ENCODE results near the gene KCNK18. TPM values are rescaled to one million over a fixed set of nuclear protein-coding genes. Genes with fewer than 3 reads are reported as not detected.
"Not testable (repeated sequence)": the region's sequence is repeated elsewhere in the genome, so short reads cannot be mapped to it uniquely, and the experiment has no call there.

KCNK18 gene
- total RNA-seq, 1 donor from 2014 or later, result not detected

DNA sequence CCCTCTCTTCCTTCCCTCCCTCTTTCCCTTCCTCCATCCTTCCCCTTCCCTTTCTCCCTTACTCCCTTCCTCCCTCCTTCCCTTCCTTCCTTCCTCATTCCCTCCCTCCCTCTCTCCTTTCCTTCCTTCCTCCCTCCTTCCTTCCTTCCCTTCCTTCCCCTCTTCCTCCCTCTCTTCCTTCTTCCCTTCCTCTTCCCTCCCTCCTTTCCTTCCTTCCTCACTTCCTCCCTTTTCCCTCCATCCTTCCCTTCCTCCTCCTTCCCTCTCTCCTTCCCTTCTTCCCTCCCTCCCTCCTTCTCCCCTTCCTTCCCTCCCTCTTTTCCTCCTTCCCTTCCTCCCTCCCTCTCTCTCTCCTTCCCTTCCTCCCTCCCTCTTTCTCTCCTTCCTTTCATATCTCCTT lies 30.9 kb downstream of the KCNK18 start:
- no peak overlapping the region for H3K4me2 ChIP-seq (ENCODE audit: low read length)
- H3K27ac ChIP-seq (ENCODE audit: low read depth, low read length), result no peak overlapping the region
- H2AFZ ChIP-seq (ENCODE audit: low read depth, low read length), result no peak overlapping the region
- H3K36me3 ChIP-seq (ENCODE audit: insufficient read depth, low read length), result no peaks in the 10 kb centered on the region
- H3K27me3 ChIP-seq (ENCODE audit: insufficient read depth, low read length), result peaks cover 11% of the 10 kb centered on the region
- peaks cover 52% of the 10 kb centered on the region for H3K27me3 Mint-ChIP-seq (ENCODE audit: low read depth, unreplicated experiment)
- H3K4me1 ChIP-seq (ENCODE audit: insufficient read depth, low read length), result no peaks in the 10 kb centered on the region
- TF ChIP-seq, protein P1, sequence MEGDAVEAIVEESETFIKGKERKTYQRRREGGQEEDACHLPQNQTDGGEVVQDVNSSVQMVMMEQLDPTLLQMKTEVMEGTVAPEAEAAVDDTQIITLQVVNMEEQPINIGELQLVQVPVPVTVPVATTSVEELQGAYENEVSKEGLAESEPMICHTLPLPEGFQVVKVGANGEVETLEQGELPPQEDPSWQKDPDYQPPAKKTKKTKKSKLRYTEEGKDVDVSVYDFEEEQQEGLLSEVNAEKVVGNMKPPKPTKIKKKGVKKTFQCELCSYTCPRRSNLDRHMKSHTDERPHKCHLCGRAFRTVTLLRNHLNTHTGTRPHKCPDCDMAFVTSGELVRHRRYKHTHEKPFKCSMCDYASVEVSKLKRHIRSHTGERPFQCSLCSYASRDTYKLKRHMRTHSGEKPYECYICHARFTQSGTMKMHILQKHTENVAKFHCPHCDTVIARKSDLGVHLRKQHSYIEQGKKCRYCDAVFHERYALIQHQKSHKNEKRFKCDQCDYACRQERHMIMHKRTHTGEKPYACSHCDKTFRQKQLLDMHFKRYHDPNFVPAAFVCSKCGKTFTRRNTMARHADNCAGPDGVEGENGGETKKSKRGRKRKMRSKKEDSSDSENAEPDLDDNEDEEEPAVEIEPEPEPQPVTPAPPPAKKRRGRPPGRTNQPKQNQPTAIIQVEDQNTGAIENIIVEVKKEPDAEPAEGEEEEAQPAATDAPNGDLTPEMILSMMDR (IDR thresholded peaks at IDR 0.05; ENCODE audit: insufficient read depth, low read depth, low read length), result no peak
- no peak for TF ChIP-seq EZH2 (IDR thresholded peaks at IDR 0.05; ENCODE audit: insufficient read depth, low read length)
- FAIRE-seq, result no peak
- no peaks in the 10 kb centered on the region for H3K36me3 Mint-ChIP-seq (ENCODE audit: low read depth, unreplicated experiment)
- H3K9me3 Mint-ChIP-seq (ENCODE audit: unreplicated experiment), result peaks cover 18% of the 10 kb centered on the region
- no peaks in the 10 kb centered on the region for H3K4me1 Mint-ChIP-seq (ENCODE audit: low read depth, unreplicated experiment)
- H3K9me3 ChIP-seq (ENCODE audit: insufficient read depth, low read depth, low read length), result no peaks in the 10 kb centered on the region
- H3K4me3 Mint-ChIP-seq (ENCODE audit: unreplicated experiment), result no peak overlapping the region
- H3K4me3 ChIP-seq (ENCODE audit: insufficient read depth, low read depth, low read length), result no peak overlapping the region
- H3K27ac Mint-ChIP-seq (ENCODE audit: unreplicated experiment), result no peak overlapping the region
- H3K79me2 ChIP-seq (ENCODE audit: insufficient read depth, low read length), result no peaks in the 10 kb centered on the region
- no peaks in the 10 kb centered on the region for H4K20me1 ChIP-seq (ENCODE audit: insufficient read depth, low read length)
- H3K9ac ChIP-seq (ENCODE audit: low read length), result no peak overlapping the region
- no peak for DNase-seq (ENCODE audit: low read depth)

DNA sequence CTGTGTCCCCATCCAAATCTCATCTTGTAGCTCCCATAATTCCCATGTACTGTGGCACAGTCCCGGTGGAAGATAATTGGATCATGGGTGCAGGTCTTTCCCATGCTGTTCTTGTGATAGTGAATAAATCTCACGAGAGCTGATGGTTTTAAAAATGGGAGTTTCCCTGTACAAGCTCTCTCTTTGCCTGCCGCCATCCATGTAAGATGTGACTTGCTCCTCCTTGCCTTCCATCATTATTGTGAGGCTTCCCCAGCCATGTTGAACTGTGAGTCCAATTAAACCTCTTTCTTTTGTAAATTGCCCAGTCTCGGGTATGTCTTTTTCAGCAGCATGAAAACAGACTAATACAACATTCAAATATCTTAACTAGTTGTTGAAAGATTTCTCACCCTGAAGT lies 32.8 kb downstream of the KCNK18 start:
- not testable (repeated sequence) for H3K4me1 Mint-ChIP-seq (ENCODE audit: low read depth, unreplicated experiment); H3K4me1 ChIP-seq (ENCODE audit: insufficient read depth, low read length); H2AFZ ChIP-seq (ENCODE audit: low read depth, low read length); H3K4me3 Mint-ChIP-seq (ENCODE audit: unreplicated experiment); H3K4me2 ChIP-seq (ENCODE audit: low read length); H3K79me2 ChIP-seq (ENCODE audit: insufficient read depth, low read length); H3K27ac ChIP-seq (ENCODE audit: low read depth, low read length); DNase-seq (ENCODE audit: low read depth); H3K4me3 ChIP-seq (ENCODE audit: insufficient read depth, low read depth, low read length); H4K20me1 ChIP-seq (ENCODE audit: insufficient read depth, low read length); H3K9ac ChIP-seq (ENCODE audit: low read length); FAIRE-seq; H3K36me3 Mint-ChIP-seq (ENCODE audit: low read depth, unreplicated experiment); H3K9me3 ChIP-seq (ENCODE audit: insufficient read depth, low read depth, low read length); H3K36me3 ChIP-seq (ENCODE audit: insufficient read depth, low read length); H3K27ac Mint-ChIP-seq (ENCODE audit: unreplicated experiment)
- peaks cover 66% of the 10 kb centered on the region for H3K27me3 Mint-ChIP-seq (ENCODE audit: low read depth, unreplicated experiment)
- H3K9me3 Mint-ChIP-seq (ENCODE audit: unreplicated experiment), result peaks cover 18% of the 10 kb centered on the region
- peaks cover 11% of the 10 kb centered on the region for H3K27me3 ChIP-seq (ENCODE audit: insufficient read depth, low read length)

DNA sequence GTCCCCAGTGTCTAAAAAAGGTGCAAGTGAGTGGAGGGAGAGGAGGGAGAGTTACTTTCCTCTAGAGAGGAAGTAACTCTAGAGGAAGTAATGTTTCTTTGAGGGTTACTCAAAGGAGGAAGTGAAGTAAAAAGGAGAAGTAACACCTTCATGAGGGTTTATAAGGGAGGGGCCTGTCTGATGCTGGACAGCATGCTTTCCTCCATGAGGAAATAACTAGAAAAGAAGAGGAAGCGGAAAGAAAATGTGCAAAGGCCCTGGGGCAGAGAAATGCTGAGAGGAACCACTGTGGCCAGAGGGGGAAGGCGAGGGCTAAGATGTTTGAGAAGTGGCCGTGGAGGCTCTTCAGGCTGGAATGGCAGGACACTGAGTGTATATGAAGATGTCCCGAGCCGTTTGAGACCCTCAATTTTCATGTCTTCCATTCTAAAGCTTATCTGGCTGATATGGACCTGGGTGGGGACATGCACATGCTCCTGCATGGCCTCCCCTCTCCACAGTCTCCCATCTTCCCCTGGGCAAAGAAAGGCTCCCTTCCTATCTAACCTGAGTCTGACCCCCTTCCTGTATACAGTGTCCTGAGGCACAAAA lies 40.2 kb downstream of the KCNK18 start:
- H3K27ac ChIP-seq (ENCODE audit: low read depth, low read length), result no peak overlapping the region
- peaks cover 4% of the 10 kb centered on the region for H3K9me3 Mint-ChIP-seq (ENCODE audit: unreplicated experiment)

More for the DNA sequence above, 40.2 kb downstream of the KCNK18 start:
- H3K27ac Mint-ChIP-seq (ENCODE audit: unreplicated experiment), result no peak overlapping the region
- Histone ChIP-seq H2AFZ (ENCODE audit: low read depth, low read length) (no peak overlapping the region), H3K9me3 (ENCODE audit: insufficient read depth, low read depth, low read length) (no peaks in the 10 kb centered on the region), H3K36me3 (ENCODE audit: insufficient read depth, low read length) (no peaks in the 10 kb centered on the region), H3K4me3 (ENCODE audit: insufficient read depth, low read depth, low read length) (no peak overlapping the region), H3K9ac (ENCODE audit: low read length) (no peak overlapping the region), H3K27me3 (ENCODE audit: insufficient read depth, low read length) (peaks cover 28% of the 10 kb centered on the region), H3K4me2 (ENCODE audit: low read length) (no peak overlapping the region), H3K4me1 (ENCODE audit: insufficient read depth, low read length) (no peaks in the 10 kb centered on the region), H3K79me2 (ENCODE audit: insufficient read depth, low read length) (no peaks in the 10 kb centered on the region), H4K20me1 (ENCODE audit: insufficient read depth, low read length) (no peaks in the 10 kb centered on the region)
- H3K4me3 Mint-ChIP-seq (ENCODE audit: unreplicated experiment), result no peak overlapping the region
- peaks cover 2% of the 10 kb centered on the region for H3K4me1 Mint-ChIP-seq (ENCODE audit: low read depth, unreplicated experiment)
- FAIRE-seq (no peak), DNase-seq (ENCODE audit: low read depth) (no peak)
- peaks cover 77% of the 10 kb centered on the region for H3K27me3 Mint-ChIP-seq (ENCODE audit: low read depth, unreplicated experiment)
- no peaks in the 10 kb centered on the region for H3K36me3 Mint-ChIP-seq (ENCODE audit: low read depth, unreplicated experiment)
- TF ChIP-seq, protein P1 (IDR thresholded peaks at IDR 0.05; ENCODE audit: insufficient read depth, low read depth, low read length), result no peak
- no peak for TF ChIP-seq EZH2 (IDR thresholded peaks at IDR 0.05; ENCODE audit: insufficient read depth, low read length)

Measured in astrocyte (in vitro differentiated cells and primary cell).